Stimulated activated CD8-positive, alpha-beta memory T cell treated with anti-CD3 and anti-CD28 coated beads, Interleukin-12 subunit alpha, Interleukin-12 subunit beta, amount 100 ng/mL, for 1 hour (primary cell): ENCODE measurements around the gene GNPNAT1.
"Not testable (repeated sequence)": the region's sequence is repeated elsewhere in the genome, so short reads cannot be mapped to it uniquely, and the experiment has no call there.

ENCODE experiments used
- DNase-seq: peaks from one replicate; pipeline ENCODE4 v3.0.0-alpha.2; 2020; ENCODE audit warnings: low read depth

The GNPNAT1 gene

DNA sequence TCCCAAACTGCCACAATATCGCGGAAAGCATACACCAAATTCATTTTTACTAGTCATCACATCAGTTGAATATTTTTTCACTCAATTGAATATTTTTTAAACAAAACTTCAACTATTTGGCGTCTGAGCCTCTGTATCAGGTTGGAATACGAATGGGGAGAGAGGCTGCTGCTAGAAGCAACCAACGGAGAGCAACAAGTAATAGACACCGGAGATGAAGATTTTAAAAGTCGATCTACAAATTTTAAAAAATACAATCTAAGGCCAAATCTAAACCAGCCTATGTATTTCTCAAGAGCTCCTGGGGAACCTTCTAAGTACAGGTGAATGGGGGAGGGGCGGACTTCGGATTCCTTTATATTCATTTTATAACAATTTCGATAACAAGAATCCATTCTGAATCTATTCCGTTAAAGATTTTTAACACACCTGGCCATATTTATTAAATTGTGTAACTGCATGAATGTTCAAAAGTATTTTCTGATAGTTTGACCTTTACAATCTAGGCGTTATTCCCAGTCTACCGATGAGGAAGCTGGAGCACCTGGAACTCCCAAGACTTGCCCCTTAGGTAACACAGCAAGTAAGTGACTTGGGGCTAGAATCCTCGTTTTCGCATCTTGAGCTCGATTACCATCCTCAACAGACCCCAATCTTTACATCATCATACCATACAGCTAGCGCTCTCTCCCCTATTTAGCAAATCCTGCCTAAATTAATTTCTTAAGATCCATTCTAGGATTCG lies 1.2 kb downstream of the GNPNAT1 start:
- DNase-seq: no peak

DNA sequence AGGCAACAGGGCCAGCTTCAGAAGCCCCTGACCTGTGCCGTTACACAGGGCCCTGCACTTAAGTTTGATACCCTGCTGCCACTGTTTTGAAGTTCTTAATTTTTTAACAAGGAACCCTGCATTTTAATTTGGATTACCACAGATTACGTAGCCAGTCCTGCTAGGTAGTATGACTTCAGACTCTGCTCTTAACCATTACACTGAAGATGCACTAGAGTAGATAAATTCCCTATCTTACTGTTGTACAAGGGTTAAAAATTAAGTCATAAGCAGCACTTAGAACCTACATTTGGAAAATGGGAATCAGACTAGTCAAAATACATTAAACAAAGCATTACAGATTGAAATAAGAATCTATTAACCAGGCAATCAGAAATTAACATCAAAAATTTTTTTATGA lies 2.3 kb downstream of the GNPNAT1 start:
- DNase-seq: no peak

DNA sequence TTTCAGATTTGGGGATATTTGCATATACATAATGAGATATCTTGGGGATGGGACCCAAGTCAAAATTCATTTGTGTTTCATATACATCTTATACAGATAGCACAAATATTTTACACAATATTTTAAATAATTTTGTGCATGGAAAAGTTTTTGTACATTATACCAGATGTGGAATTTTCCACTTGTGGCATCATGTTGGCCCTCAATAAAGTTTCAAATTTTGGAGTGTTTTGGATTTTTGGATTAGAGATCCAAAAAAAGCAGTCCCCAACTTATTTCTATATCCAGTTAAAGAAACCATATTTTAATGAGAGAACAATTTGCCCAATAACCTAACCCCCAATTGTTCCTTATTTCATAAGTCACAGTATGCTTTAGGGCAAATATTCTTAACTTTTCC lies 4.5 kb downstream of the GNPNAT1 start:
- no peak for DNase-seq

DNA sequence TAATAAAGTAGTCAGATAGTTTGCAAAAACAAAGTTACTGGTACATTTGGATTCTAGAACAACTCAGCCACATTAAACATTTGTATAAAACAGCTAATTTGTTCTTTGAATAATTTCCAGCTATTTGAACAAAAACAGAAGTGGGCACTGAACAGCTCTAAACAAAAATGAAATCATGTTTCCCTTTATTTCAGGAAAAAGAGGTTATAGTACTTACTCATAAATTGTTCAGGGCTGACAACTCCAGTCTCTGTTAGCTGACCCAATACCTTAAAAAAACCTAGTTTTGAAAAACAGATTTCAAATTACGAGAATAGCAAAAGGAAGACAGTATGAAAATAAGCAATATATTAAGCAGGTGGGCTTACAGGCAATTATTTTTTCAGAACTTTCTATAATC lies 8.2 kb downstream of the GNPNAT1 start:
- no peak for DNase-seq

DNA sequence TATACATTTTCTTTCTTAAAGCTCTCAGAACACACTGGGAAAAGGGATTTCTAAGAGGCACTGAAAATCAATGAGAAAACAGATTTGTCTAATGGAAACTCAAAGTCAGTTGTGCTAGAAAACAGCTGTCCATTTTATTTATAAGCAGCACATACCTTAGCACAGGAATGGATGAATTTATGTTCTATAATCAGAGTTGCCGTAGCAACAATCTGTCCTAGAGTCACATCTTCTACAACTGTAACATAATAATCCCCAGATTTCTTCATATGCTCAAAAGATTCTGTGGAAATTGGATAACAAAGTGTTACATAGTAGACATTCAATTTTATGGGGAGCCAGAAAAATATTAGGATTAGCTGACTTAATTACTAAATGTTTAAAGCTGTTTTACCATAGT lies 9.8 kb downstream of the GNPNAT1 start:
- DNase-seq: no peak

DNA sequence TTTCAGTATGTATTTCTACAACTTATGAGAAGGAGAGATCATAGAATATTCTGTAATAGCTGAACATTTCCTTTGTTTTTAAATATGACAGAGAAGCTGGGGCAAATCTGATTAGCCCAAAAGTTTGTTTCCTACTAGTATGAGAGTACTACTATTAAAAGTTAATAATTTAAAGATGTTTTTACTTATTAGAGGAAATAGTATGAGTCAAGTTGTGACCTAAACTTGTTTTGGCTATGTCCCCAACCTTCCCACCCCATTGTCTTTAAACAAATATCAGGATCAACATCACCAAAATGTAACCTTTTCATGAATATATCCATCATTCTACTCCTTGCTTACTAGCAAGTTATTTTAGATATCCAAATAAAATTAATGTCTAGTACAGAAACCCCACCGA lies 10.5 kb downstream of the GNPNAT1 start:
- no peak for DNase-seq

DNA sequence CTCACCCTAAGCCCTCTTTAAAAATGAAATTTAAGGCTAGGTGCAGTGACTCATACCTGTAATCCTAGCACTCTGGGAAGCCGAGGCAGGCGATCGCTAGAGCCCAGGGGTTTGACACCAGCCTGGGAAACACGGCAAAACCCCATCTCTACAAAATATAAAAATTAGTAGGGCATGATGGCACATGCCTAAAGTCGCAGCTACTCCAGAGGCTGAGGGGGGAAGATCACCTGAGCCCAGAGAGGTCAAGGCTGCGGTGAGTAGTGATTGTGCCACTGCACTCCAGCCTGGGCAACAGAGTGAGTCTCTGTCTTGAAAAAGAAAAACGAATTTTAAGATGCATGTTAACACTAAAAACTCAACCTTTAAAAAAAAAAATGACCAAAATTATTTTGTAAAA lies 12.7 kb downstream of the GNPNAT1 start:
- DNase-seq: no peak

DNA sequence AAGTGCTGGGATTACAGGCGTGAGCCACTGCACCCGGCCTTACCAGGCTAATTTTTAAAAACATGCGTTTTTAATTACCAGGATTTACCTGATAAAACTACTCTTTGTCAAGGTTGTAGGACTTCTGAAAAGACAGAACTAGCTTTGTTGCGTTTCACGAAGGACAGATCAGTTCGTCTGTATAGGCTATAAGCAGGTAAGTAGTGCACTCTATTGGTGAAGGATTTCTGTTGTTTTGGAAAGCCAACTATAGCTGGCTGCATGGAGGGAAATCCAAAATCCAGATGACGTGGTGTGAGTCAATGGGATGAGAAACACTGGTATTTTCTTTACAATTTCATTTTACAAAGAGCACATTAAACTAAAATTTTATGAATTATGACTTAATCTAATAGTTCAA lies 14.6 kb downstream of the GNPNAT1 start:
- no peak for DNase-seq

DNA sequence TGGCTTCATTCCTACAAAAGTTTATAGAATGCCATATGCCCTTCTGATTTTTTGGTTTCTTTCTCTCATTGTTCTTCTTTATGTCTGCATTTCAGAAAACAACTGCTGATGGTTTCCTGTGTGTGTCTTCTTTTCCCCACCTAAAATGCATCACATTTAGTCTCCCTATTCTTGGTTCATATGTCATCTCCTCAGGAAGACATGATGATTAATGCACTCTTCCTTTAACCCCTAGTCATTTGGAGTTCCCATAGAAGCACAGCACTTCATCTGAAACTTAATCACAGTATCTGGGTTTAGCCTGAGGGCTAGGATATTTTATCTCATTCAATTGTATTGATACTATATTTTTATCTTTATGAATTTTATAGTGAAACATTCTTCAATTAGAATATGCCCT lies 21.5 kb downstream of the GNPNAT1 start:
- DNase-seq: no peak

DNA sequence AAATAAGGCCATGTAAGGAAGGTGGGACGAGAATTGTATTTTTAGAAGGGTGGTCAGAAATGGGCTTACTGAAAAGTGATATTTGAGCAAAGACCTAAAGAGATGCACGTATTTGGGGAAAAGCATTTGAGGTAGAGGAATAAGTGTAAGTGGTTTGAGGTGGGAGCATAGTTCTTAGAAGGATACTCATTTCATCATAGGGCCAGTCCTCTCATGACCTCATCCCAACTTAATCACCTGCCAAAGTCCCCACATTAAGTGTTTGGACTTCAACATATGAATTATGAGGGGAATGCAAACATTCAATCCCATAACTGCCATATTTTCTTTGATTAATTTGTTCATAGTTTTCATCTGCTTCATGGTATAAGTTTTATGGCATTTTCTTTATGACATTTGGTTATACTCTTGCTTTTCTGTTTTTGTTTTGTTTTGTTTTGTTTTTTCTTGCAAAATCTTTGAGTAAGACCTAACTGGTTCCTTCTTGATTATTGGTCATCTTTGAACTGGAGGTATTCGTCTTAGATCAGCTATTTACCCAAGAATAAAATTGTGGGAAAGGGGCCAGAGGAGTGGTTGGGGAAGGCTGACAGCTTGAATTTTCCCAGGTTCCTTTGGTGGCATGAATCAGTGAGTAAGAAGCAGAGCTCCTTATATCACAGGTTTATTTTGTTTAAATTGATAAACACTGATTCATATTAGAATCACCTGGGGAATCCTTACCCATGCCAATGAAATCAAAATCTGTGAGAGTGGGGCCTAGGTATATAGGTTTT lies 24.2 kb downstream of the GNPNAT1 start:
- DNase-seq: no peak

DNA sequence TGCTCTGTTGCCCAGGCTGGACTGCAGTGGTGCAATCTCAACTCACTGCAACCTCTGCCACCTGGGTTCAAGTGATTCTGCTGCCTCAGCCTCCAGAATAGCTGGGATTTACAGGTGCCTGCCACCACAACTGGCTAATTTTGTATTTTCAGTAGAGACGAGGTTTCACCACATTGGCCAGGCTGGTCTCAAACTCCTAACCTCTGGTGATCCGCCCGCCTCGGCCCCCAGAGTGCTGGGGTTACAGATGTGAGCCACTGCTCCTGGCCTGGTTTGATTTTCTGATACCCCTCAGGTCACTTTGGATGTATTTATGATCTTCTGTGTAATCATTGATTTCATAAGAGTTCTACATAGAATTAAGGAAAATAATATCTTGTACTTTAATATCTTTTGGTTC lies 28.5 kb downstream of the GNPNAT1 start:
- not testable (repeated sequence) for DNase-seq

DNA sequence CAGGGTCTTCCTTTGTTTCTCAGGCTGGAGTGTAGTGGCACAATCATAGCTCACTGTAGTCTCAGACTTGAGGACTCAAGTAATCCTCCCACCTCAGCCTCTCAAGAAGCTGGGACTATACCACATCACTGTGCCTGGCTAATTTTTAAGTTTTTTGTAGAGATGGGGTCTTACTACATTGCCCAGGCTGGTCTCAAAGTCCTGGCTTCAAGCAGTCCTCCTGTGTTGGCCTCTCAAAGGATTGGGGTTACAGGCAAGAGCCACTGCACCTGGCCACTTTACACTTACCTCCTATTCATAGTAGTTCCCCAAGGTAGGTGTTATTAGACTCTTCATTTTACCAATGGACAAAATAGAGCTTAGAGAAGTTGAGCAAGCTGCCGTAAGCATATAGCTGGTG lies 32.3 kb downstream of the GNPNAT1 start:
- DNase-seq: no peak

DNA sequence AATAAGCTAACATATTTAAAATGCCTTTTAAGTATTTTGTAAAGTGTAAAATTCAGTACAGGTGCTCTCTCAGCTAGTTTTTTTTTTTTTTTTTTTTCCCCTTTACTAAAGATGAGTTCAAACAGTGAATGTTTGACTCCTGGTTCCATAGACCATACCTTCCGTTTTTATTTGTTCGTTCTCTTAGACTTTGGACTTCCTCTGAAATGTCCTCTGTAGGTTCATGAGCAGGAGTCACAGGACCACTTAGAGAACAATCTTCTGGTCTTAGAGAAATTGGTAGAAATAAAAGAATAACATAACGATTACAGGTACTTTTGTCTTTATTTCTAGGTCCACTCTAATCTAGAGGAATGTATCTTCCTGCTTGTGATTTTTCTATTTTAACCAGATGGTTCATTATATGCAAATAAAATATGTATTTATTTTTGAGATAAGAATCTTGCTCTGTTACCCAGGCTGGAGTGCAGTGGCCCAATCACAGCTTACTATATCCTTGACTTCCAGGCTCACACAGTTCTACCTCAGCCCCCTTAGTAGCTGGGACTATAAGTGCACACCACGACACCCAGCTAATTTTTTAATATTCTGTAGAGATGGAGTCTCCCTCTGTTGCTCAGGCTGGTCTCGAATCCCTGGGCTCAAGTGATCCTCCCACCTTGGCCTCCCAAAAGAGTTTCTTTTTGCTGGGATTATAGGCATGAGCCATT lies 35.6 kb downstream of the GNPNAT1 start:
- DNase-seq: no peak

DNA sequence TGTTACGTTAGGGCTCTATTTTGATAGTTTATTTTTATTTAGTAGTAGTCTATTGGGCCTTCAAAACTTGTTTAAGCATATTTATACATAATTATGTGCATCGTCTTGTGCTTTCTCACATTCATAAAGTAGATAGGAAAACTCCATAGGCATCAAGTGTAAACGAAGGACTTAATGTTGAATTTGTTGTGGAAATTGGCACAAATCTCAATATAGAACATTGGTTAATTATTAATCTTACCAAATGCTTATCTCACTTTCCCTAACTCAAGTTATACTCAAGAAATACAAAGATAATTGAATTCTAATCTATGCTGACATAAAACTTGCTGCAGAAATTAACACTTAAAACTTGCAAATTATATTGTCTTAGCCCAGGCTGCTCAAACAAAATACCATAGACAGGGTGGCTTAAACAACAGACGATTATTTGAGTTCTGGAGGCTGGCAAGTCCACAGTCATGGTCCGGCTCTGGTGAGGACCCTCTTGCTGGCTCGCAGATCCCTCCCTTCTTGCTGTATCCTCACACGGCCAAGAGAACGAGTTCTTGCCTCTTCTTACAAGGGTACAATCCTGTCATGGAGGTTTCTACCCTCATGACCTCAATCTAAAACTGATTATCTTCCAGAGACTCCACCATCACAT lies 42.6 kb downstream of the GNPNAT1 start:
- DNase-seq: no peak

DNA sequence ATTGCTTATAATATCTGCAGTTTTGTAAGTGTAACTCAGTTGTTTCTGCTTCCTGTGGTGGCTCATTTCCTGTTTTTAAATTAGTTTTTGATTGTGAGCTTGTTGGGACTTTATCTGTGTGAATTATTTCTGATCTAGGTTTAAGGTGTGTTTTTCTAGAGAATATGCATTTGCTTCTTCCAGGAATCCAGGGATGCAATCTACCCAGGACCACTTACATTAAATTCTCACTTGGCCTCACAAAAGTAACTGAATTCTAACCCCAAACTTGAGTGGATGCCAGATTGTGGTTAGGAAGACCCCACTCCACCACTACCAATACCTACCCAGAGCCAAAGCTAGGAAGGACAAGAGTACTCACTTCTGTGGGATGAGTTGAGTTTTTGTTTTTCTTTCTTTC lies 49.5 kb downstream of the GNPNAT1 start:
- no peak for DNase-seq

DNA sequence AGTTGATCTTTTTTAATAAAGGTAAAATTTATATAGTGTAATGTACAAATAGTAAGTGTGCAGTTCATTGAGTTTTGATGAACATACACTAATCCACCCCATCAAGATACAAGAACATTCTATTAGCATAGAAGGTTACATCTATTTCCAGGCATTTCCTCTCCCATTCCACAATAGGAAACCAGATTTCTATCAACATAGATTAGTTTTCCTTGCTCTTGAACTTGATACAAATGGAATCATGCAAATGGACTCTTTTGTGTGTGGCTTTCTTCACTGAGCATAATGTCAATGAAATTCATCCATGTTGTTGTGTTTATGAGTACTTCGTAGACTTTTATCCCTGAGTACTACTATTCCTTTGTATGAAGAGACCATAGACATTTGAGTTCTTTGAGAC lies 50.7 kb downstream of the GNPNAT1 start:
- DNase-seq: no peak

DNA sequence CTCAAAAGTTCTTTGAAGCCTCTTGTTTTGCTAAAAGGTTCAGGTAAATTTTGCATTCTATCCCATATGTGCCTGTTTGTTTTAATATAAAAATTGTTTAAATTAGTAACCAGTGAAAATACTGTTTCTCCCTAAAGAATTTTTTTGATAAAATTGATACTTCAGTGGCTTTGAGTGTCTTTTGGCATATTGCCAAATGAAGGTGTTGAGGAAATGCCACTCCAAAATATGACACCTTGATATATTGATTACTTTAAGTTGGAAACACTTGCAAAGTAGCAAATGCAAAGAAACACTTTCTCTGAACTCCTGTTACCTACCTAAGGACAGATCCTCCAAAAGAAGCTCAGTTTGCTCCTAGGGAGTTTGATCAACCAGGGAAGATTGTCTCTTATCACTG lies 53.0 kb downstream of the GNPNAT1 start:
- no peak for DNase-seq

DNA sequence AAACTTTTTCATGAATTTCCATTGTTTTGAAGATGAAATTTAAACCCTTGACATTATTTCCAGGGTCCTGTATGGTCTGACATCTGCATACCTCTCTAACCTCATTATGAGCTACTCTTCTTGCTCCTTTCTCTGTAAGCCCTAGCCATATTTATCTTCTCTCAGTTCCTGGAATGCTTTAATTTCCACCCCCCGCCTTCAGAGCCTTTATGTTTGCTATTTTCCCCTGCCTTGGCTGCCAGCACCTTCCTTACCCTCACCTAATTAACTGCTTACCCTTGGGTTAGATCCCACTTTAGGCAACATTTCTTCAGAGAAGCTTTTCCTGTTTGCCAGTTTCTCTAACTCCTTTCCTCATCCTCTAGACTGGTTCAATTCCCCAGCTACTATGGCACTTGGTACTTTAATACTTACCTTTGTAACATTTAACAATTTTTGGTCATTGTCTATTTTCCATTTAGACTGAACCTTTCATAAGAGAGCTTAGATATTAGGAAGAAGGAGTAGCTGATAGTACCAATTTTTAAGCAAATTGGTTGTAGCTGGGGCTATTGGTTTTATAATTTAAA lies 55.4 kb downstream of the GNPNAT1 start:
- DNase-seq: no peak

DNA sequence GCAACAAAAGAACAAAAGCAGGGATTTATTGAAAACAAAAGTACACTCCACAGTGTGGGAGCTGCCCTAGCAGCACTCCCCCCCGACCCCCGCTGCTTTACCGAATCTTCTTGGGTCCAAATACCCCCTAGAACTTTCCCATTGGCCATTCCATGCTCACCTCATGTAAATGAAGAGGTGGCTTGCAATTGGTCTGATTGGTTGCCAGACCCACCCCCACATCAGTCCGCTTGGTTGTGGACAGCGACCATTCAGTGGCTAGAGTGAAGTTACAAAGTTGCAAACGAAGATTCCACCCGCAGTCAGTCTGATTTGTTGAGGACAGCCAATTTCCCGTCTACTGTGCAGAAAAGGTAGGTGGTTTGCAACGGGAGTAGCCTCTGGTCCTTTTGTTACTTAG lies 57.6 kb downstream of the GNPNAT1 start:
- DNase-seq: no peak

DNA sequence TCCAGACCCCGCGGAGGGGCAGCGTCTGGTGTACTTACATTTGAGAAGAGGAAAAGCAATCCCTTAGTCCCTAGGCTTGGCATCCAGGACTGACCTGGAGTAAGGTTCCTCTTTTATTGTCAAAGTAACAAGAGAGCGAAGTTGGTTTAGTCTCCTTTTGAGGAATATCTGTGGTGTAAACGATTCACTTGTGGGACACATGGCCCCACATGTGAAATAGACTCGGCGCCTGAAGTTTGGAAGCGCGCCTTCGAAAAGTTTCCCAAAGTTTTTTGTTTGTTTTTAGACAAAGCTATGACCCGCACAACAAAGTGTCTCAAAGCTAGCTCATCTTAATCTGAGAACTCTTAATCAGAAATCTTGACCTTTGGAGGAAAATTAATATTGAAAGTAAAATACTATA lies 60.7 kb downstream of the GNPNAT1 start:
- DNase-seq: no peak

DNA sequence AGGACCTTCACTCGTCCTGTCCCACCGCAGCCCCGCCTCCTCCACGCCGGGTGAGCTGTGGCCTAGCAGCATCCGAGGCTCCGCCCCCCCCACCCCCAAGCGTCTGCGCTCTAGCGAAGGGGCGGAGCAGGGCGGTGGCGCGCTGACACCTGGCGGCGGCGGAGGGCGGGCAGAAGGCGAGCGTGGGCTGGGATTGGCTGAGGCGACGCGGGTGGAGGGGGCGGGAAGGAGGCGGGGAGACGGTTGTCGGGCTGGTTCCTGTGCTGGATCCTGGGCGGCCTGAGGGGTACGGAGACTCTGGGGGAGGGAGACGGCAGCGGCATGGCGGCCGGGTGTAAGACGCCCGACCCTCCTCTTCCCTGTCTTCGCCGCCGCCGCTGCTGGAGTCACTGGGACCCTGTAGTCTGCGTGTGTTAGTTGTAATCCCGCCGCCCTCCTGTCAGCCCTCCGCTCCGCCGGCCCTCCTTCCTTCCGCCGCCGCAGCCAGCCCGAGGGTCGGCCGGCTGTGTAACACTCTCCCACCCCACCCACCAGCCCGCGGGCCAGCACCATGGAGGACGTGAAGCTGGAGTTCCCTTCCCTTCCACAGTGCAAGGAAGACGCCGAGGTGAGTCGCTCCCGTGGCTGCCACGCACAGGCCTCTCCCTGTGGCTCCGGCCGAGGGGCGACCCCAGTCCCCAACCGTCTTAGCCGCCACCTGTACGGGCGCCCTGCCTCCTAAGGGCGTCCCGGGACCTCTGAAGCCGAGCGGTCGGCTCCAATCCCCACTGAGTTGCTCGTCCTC lies 61.3 kb downstream of the GNPNAT1 start, which contains the start of gene STYX:
TSS of gene STYX (plus strand) at position 242 of the 784 bp plus-strand sequence. CDS start at position 551, 309 bp downstream.
- peak; percentile 94 for DNase-seq
